WTC11 (cell line): Measurements from ENCODE around the gene NPLOC4. TPM values are rescaled to one million over a fixed set of nuclear protein-coding genes. Genes with fewer than 3 reads are reported as not detected.

Source experiments
- ATAC-seq: fragments of 200-7000 bp; cut with Tn5 transposase; 2 replicates; pipeline ENCODE4 v1.10.0; 2021; ENCODE audit warnings: mild to moderate bottlenecking, moderate library complexity
- CTCF ChIA-PET: fragments of 300-600 bp; sonication (Branson Sonifier 250); formaldehyde crosslinking; loops from one replicate; lab custom pipeline; 2021; ENCODE audit warnings: antibody characterized with exemption; lab: Charles Lee
- POLR2A ChIA-PET: fragments of 350-600 bp; sonication (Branson Sonifier 250); formaldehyde crosslinking; loops from one replicate; lab custom pipeline; 2021; ENCODE audit warnings: antibody characterized with exemption; lab: Charles Lee
- DNase-seq: peaks from one replicate; pipeline ENCODE4 v3.0.0; 2021; ENCODE audit warnings: low spot score
- H3K27ac Mint-ChIP-seq: 2 replicates; pipeline ENCODE4 v1.8.0; 2021; ENCODE audit warnings: mixed read lengths
- H3K27me3 Mint-ChIP-seq: 2 replicates; pipeline ENCODE4 v1.8.0; 2021; ENCODE audit warnings: low read depth, mild to moderate bottlenecking, moderate library complexity, mixed read lengths
- H3K36me3 Mint-ChIP-seq: 2 replicates; pipeline ENCODE4 v1.8.0; 2021; ENCODE audit warnings: mixed read lengths
- H3K4me1 Mint-ChIP-seq: 2 replicates; pipeline ENCODE4 v1.8.0; 2022; ENCODE audit warnings: mixed read lengths
- H3K4me3 Mint-ChIP-seq: 2 replicates; pipeline ENCODE4 v1.8.0; 2021; ENCODE audit warnings: mild to moderate bottlenecking, moderate library complexity, mixed read lengths
- H3K9me3 Mint-ChIP-seq: 2 replicates; pipeline ENCODE4 v1.8.0; 2021; ENCODE audit warnings: mixed read lengths
- ERG ChIP-seq: fragments of 250-450 bp; sonication (Bioruptor Pico); IDR thresholded peaks from 2 replicates; pipeline ENCODE4 v1.8.0; 2021; ENCODE audit warnings: mild to moderate bottlenecking
- FOXP4 ChIP-seq: sonication (generic); formaldehyde crosslinking; IDR thresholded peaks from 2 replicates; pipeline ENCODE4 v1.8.0; 2022; ENCODE audit warnings: mild to moderate bottlenecking, missing genetic modification reagents
- GABPB1 ChIP-seq: sonication (generic); formaldehyde crosslinking; IDR thresholded peaks from 2 replicates; pipeline ENCODE4 v1.8.1; 2023; ENCODE audit warnings: mild to moderate bottlenecking, missing genetic modification reagents
- HMGXB4 ChIP-seq: sonication (generic); formaldehyde crosslinking; IDR thresholded peaks from 2 replicates; pipeline ENCODE4 v1.8.1; 2023; ENCODE audit warnings: mild to moderate bottlenecking, moderate library complexity, missing genetic modification reagents
- PRDM15 ChIP-seq: sonication (generic); formaldehyde crosslinking; IDR thresholded peaks from 2 replicates; pipeline ENCODE4 v1.8.0; 2022; ENCODE audit warnings: missing genetic modification reagents
- RELA ChIP-seq: sonication (generic); formaldehyde crosslinking; IDR thresholded peaks from 2 replicates; pipeline ENCODE4 v1.8.1; 2022; ENCODE audit warnings: missing genetic modification reagents, mild to moderate bottlenecking, borderline replicate concordance
- SMAD3 ChIP-seq: sonication (generic); formaldehyde crosslinking; IDR thresholded peaks from 2 replicates; pipeline ENCODE4 v1.8.0; 2022; ENCODE audit warnings: missing genetic modification reagents, mild to moderate bottlenecking, borderline replicate concordance
- SMAD4 ChIP-seq: sonication (generic); formaldehyde crosslinking; IDR thresholded peaks from 2 replicates; pipeline ENCODE4 v1.8.0; 2022; ENCODE audit warnings: mild to moderate bottlenecking, missing genetic modification reagents
- ZNF263 ChIP-seq: sonication (generic); formaldehyde crosslinking; IDR thresholded peaks from 2 replicates; pipeline ENCODE4 v1.8.1; 2022; ENCODE audit warnings: low read depth, mild to moderate bottlenecking, moderate library complexity, missing genetic modification reagents
- ZNF281 ChIP-seq: sonication (generic); formaldehyde crosslinking; IDR thresholded peaks from 2 replicates; pipeline ENCODE4 v1.8.0; 2023; ENCODE audit warnings: mild to moderate bottlenecking, missing genetic modification reagents
- total RNA-seq: library from RNA; stranded (reverse); gene quantifications from 3 replicates; pipeline ENCODE4 v1.2.3, GENCODE V29; 2021

The NPLOC4 gene
- total RNA-seq, 1 experiment from 2014 or later: 83.5 TPM

GRCh38 chr17:81684442-81684911 lies 47.6 kb upstream of the NPLOC4 start:
- Mint-ChIP-seq H3K4me3 (peak overlapping the region; percentile 82), H3K9me3 (no peaks in the 10 kb centered on the region), H3K27ac (peak overlapping the region; percentile 84), H3K36me3 (peaks cover 25% of the 10 kb centered on the region), H3K4me1 (peaks cover 12% of the 10 kb centered on the region), H3K27me3 (no peaks in the 10 kb centered on the region; the same call in 1 of the 2 replicates)
- no peak for DNase-seq
- no peak for TF ChIP-seq ZNF263 (CRISPR knock-in tag)
- TF ChIP-seq ERG: no peak
- TF ChIP-seq RELA (CRISPR knock-in tag): 0 out of 2 replicates have a peak, but pooled peaks have one; percentile 5
- no peak for TF ChIP-seq PRDM15 (CRISPR knock-in tag)
- TF ChIP-seq GABPB1 (CRISPR knock-in tag): no peak
- no peak for TF ChIP-seq FOXP4 (CRISPR knock-in tag)
- TF ChIP-seq SMAD3 (CRISPR knock-in tag): 0 out of 2 replicates have a peak, but pooled peaks have one; percentile 50
- TF ChIP-seq HMGXB4 (CRISPR knock-in tag): no peak
- no peak for TF ChIP-seq SMAD4 (CRISPR knock-in tag)
- no peak for TF ChIP-seq ZNF281
- ChIA-PET CTCF (interaction anchor here (1.1 to 2.7 kb wide), 6 partner anchors 9 to 185 kb away, joined by 3 to 15 read pairs (median 6); partner anchors contain the start of gene MRPL12), POLR2A (interaction anchor here (1.2 kb wide), 1 partner anchor 19 kb away, joined by 3 read pairs; no protein-coding TSS in a partner anchor)
- ATAC-seq: no peak
